Prostate gland (tissue), 2 donors: ENCODE measurements around the gene SLC16A13. TPM values are rescaled to one million over a fixed set of nuclear protein-coding genes. Genes with fewer than 3 reads are reported as not detected.
A peak's percentile ranks its signal among the peaks of the same experiment; 100 is the strongest.

Experiments used
- DNase-seq: peaks from one replicate; pipeline ENCODE4 v3.0.0-alpha.2; 2019; ENCODE audit warnings: low spot score
- H3K27ac ChIP-seq, 2 donors: fragments of 200-600 bp; sonication (generic); 2 replicates each; pipeline ENCODE4 v1.5.1; 2017 to 2019
- H3K27me3 ChIP-seq: fragments of 200-600 bp; sonication (generic); replicated peaks from 2 replicates; pipeline ENCODE4 v1.5.1; 2019; ENCODE audit not compliant: insufficient read depth
- H3K36me3 ChIP-seq, 2 donors: fragments of 200-600 bp; sonication (generic); 1 replicate in 1 of 2; 2 replicates in 1 of 2; pipeline versions ENCODE4 v1.5.1 to v1.8.1; 2017 to 2019
- H3K4me1 ChIP-seq: fragments of 200-600 bp; sonication (generic); replicated peaks from 2 replicates; pipeline ENCODE4 v1.5.1; 2019
- H3K4me3 ChIP-seq, 2 donors: fragments of 200-600 bp; sonication (generic); 2 replicates each; pipeline ENCODE4 v1.5.1; 2017 to 2019
- H3K9me3 ChIP-seq: fragments of 200-600 bp; sonication (generic); 2 replicates; pipeline ENCODE4 v1.5.1; 2017
- POLR2A ChIP-seq: fragments of 450-650 bp; IDR thresholded peaks from one replicate; pipeline ENCODE4 v1.6.1; 2016; ENCODE audit warnings: antibody characterized with exemption, mild to moderate bottlenecking
- POLR2AphosphoS5 ChIP-seq: sonication (generic); formaldehyde crosslinking; IDR thresholded peaks from one replicate; pipeline ENCODE4 v1.6.1; 2017; ENCODE audit warnings: antibody characterized with exemption
- WGBS: methylation state at CpG from one replicate; pipeline ENCODE4 v1.1.5; 2018; 5-methylcytosine and 5-hydroxymethylcytosine counted together
- intact Hi-C: fragments of 100-400 bp; cut with DNase I; formaldehyde crosslinking; loops from one replicate; pipeline ENCODE4 v1.14.2; 2022
- total RNA-seq, 2 donors: library from RNA; depleted of rRNA; stranded (reverse); fragments of >200 nt; gene quantifications; one replicate each; pipeline ENCODE4 v1.1.0, GENCODE V29; 2016
- TF ChIP-seq, protein P1 (sequence below), 4 experiments: fragments of 200-600 bp in 2 of 4; fragments of 450-650 bp in 2 of 4; sonication (generic) in 2 of 4; IDR thresholded peaks; 1 replicate in 3 of 4; 2 replicates in 1 of 4; pipeline ENCODE4 v1.5.1; 2016 to 2019; ENCODE audit warnings: antibody characterized with exemption in 4 of 4, mild to moderate bottlenecking in 2 of 4, moderate library complexity in 2 of 4

The SLC16A13 gene
- total RNA-seq, 2 donors from 2014 or later = 1.7 to 1.8 TPM

DNA sequence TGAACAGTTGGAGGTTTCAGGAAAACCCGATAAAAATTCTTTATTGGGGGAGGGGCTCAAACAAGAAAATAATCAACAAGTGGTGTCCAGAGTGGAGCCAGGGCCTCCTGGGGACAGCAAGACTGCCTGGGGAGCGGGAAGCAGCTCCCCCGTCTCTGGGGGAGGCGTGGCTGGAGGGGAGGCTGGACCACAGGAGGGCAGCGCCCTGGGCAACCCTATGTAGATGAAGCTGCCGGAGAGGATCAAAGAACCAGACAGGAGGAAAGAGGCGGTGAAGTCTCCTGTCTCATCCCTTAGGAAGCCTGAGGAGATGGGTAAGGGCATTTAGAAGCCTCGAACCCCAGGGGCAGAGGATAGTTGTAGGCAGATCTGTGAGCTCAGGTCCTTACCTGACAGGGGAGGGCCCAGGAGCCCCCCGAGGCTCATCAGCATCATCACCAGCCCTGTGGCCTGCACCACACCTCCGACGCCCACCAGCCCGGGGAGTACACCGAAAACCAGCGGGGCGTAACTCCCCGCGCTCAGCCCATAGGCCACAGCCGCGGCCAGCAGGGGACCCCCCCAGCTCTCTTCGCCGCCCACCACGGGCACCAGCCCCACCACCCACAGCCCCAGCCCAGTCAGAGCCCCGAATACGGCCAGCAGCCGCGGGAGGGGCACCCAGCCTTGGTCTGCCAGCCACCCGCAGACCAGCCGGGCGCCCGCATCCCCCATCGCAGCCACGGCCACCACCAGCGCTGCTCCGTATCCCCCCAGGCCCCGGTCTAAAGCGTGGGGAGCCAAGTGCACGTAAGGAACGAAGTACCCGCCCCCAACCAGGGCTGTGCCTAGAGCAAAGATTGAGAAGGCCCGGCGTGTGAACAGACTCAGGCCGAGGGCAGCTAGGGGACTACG lies 6.0 kb downstream of the SLC16A13 start:
- 33% methylated on average over 42 of the region's 43 CpGs for WGBS
- Histone ChIP-seq H3K4me1 (peaks cover 25% of the 10 kb centered on the region), H3K27ac (no peak overlapping the region), H3K9me3 (no peaks in the 10 kb centered on the region), H3K27me3 (no peaks in the 10 kb centered on the region), H3K4me3 (peak overlapping the region in 1 of 2 donors; percentile 32), H3K36me3 (no peaks in the 10 kb centered on the region)
- intact Hi-C loops = loop anchor here (10.0 kb wide), 1 partner anchor 243 kb away; the partner anchor contains the start of gene SLC2A4
- DNase-seq = no peak
- TF ChIP-seq, protein P1, sequence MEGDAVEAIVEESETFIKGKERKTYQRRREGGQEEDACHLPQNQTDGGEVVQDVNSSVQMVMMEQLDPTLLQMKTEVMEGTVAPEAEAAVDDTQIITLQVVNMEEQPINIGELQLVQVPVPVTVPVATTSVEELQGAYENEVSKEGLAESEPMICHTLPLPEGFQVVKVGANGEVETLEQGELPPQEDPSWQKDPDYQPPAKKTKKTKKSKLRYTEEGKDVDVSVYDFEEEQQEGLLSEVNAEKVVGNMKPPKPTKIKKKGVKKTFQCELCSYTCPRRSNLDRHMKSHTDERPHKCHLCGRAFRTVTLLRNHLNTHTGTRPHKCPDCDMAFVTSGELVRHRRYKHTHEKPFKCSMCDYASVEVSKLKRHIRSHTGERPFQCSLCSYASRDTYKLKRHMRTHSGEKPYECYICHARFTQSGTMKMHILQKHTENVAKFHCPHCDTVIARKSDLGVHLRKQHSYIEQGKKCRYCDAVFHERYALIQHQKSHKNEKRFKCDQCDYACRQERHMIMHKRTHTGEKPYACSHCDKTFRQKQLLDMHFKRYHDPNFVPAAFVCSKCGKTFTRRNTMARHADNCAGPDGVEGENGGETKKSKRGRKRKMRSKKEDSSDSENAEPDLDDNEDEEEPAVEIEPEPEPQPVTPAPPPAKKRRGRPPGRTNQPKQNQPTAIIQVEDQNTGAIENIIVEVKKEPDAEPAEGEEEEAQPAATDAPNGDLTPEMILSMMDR (IDR thresholded peaks at IDR 0.05) = no peak
- TF ChIP-seq POLR2A (no peak), POLR2AphosphoS5 (no peak)

DNA sequence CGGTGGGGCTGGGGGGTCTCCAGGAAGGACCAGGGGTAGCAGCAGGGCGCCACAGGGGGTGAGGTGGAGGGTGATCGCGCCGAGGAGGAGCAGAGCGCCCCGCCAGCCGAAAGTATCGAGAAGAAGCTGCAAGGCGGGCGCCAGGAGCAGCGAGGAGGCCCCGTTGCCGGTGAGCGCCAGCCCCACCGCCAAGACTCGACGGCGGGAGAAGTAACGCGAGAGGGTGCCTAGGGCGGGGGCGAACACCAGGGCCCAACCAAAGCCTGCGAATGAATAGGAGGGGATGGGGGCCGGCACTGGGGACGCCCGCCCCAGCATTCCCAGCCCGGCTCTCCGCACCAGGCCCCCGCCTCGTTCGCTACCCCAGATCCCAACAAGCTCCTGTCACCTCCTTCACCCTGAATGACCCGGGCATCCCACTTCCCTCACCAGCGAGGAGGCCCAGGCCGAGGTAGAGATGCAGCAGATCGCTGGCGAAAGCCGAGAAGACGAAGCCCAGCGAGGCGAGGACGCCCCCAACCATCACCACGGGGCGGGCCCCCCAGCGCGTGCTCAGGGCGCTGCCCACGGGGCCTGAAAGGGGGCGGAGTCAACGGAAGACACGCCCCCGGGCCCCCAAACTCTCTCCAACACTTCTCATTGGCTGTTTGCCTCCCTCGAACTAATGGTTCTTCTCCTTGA lies 6.8 kb downstream of the SLC16A13 start:
- Histone ChIP-seq H3K4me1 (peaks cover 25% of the 10 kb centered on the region), H3K27me3 (no peaks in the 10 kb centered on the region), H3K36me3 (no peaks in the 10 kb centered on the region), H3K27ac (no peak overlapping the region), H3K9me3 (no peaks in the 10 kb centered on the region), H3K4me3 (peak overlapping the region; percentile 21 to 32)
- 12% methylated on average over 53 of the region's 53 CpGs for WGBS
- intact Hi-C loops = loop anchor here (10.0 kb wide), 1 partner anchor 242 kb away; the partner anchor contains the start of gene SLC2A4
- TF ChIP-seq, protein P1 (IDR thresholded peaks at IDR 0.05) = no peak
- TF ChIP-seq POLR2AphosphoS5 = no peak
- TF ChIP-seq POLR2A = no peak
- no peak for DNase-seq

DNA sequence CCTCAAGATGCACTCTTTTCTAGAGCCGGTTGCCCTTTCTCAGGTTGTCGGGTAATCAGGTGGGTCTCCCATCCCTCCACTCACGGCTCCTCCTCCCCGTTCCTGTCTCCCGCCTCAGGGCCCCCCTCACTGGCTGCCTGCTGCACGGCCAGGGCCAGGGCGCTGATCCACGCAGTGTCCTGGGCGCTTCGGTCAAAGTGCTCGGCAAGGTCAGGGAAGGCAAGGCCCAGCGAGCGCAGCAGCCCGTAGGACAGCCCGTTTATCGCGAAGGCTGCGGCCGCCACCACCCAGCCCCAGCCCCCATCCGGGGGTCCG lies 7.3 kb downstream of the SLC16A13 start:
- Histone ChIP-seq H3K27me3 (no peaks in the 10 kb centered on the region), H3K4me1 (peaks cover 25% of the 10 kb centered on the region), H3K36me3 (no peaks in the 10 kb centered on the region), H3K4me3 (peak overlapping the region; percentile 21 to 32), H3K27ac (peak overlapping the region in 1 of 2 donors; percentile 27), H3K9me3 (no peaks in the 10 kb centered on the region)
- DNase-seq = no peak
- 6% methylated on average over 21 of the region's 21 CpGs for WGBS
- TF ChIP-seq POLR2AphosphoS5 (no peak), POLR2A (no peak)
- TF ChIP-seq, protein P1 (IDR thresholded peaks at IDR 0.05) = no peak
- intact Hi-C loops = loop anchor here (10.0 kb wide), 1 partner anchor 242 kb away; the partner anchor contains the start of gene SLC2A4

DNA sequence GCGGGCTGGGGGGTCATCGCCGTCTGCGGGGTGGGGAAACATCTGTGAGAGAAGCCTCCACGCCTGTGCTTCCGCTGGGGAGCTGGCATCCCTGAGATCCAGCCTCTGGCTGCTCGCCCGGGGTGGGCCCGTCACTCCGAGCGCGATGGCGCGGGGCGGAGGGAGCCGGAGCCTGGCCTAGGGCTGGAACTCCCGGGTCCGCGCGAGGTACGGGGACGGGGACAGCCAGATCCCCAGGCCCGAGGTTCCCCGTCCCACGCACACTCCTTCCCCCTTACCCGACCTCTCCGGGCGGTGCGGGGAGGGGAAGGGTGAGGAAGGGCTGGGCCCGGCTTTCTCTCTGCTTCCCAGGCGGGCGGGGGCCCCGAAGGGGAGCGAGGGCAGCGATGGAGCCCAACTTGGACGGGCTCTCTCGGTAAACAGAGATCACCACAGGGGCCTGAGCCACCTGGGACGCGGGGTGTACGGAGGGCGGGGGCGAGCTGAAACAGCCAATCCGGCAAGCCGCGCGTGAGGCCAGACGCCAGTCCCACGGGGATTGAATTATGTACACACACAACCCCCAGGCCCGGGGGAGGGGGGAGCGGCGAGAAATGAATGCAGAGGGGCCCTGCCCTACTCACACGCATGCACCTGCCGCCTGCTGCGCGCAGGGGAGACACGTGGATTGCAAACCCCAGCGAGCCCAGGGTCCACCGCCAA lies 7.8 kb downstream of the SLC16A13 start, which contains the start of gene SLC16A11:
Gene SLC16A11 (minus strand): TSS at position 596 of the 702 bp plus-strand sequence. CDS start 579 bp downstream, at position 17.
- Histone ChIP-seq H3K27ac (peak within 1 kb of the TSS in 1 of 2 donors; percentile 27), H3K9me3 (no peaks in the 10 kb centered on the region), H3K27me3 (no peaks in the 10 kb centered on the region), H3K4me3 (peak within 1 kb of the TSS; percentile 21 to 32), H3K36me3 (no peaks in the 10 kb centered on the region), H3K4me1 (peaks cover 25% of the 10 kb centered on the region)
- WGBS = 5% methylated on average over 24 of the region's 58 CpGs
- intact Hi-C loops = loop anchor here (10.0 kb wide), 1 partner anchor 241 kb away; the partner anchor contains the start of gene SLC2A4
- DNase-seq = no peak
- TF ChIP-seq POLR2AphosphoS5 = peak; percentile 12
- TF ChIP-seq, protein P1 (IDR thresholded peaks at IDR 0.05) = peak in 1 of 4 experiments; percentile 5
- TF ChIP-seq POLR2A = peak; percentile 43
